Skeletal muscle cell (primary cell): ENCODE data around the gene LTA.
A peak's percentile ranks its signal among the peaks of the same experiment; 100 is the strongest.
"Not testable (repeated sequence)": the region's sequence is repeated elsewhere in the genome, so short reads cannot be mapped to it uniquely, and the experiment has no call there.

Source experiments
- DNase-seq: peaks from one replicate; pipeline ENCODE4 v3.0.0-alpha.2; 2010; ENCODE audit warnings: low read depth
- H3K4me3 ChIP-seq: 2 replicates; pipeline ENCODE4 v1.5.1; 2011; ENCODE audit warnings: low read depth, mild to moderate bottlenecking, control low read depth, low read length, moderate library complexity

The LTA gene

GRCh38 chr6:31581434-31582229, 9.5 kb downstream of the LTA start:
- DNase-seq: no peak
- H3K4me3 ChIP-seq: peak overlapping the region; percentile 85

- H3K4me3 ChIP-seq: peak within 1 kb of the TSS; percentile 85
- no peak for DNase-seq
Observed at GRCh38 chr6:31582230-31582643, 10.1 kb downstream of the LTA start, which contains the start of gene LTB. LTB (minus strand) TSS chr6:31582424; CDS start chr6:31582417, 7 bp downstream.

GRCh38 chr6:31585491-31585890, 13.4 kb downstream of the LTA start:
- DNase-seq: no peak
- no peak overlapping the region for H3K4me3 ChIP-seq

- DNase-seq: no peak
- H3K4me3 ChIP-seq: no peak within 1 kb of the TSS
Observed at GRCh38 chr6:31586008-31586407, 13.9 kb downstream of the LTA start, which contains the start of gene LST1. LST1 (plus strand) TSS chr6:31586277; CDS start chr6:31587300, 1,023 bp downstream.

- no peak for DNase-seq
- H3K4me3 ChIP-seq: no peak overlapping the region
Observed at GRCh38 chr6:31586599-31587281, 14.7 kb downstream of the LTA start.

GRCh38 chr6:31587791-31588777, 16.0 kb downstream of the LTA start:
- no peak overlapping the region for H3K4me3 ChIP-seq
- no peak for DNase-seq

GRCh38 chr6:31588871-31589650, 17.0 kb downstream of the LTA start:
- no peak overlapping the region for H3K4me3 ChIP-seq
- DNase-seq: no peak

- H3K4me3 ChIP-seq, DNase-seq: not testable (repeated sequence)
Observed at GRCh38 chr6:31590691-31591090, 18.6 kb downstream of the LTA start.

- no peak for DNase-seq
- H3K4me3 ChIP-seq: no peak overlapping the region
Observed at GRCh38 chr6:31592396-31592771, 20.3 kb downstream of the LTA start.

GRCh38 chr6:31597006-31597405, 24.9 kb downstream of the LTA start:
- DNase-seq: no peak
- no peak overlapping the region for H3K4me3 ChIP-seq

GRCh38 chr6:31607317-31607716, 35.2 kb downstream of the LTA start:
- DNase-seq: no peak
- H3K4me3 ChIP-seq: no peak overlapping the region

- DNase-seq: no peak
- no peak overlapping the region for H3K4me3 ChIP-seq
Observed at GRCh38 chr6:31609519-31610406, 37.7 kb downstream of the LTA start.

- DNase-seq: no peak
- H3K4me3 ChIP-seq: no peak overlapping the region
Observed at GRCh38 chr6:31610968-31611367, 38.9 kb downstream of the LTA start.

- H3K4me3 ChIP-seq: no peak overlapping the region
- no peak for DNase-seq
Observed at GRCh38 chr6:31614075-31614619, 42.1 kb downstream of the LTA start.

GRCh38 chr6:31614684-31615578, 42.8 kb downstream of the LTA start, which contains the start of gene AIF1:
AIF1 (plus strand) TSS chr6:31615234; CDS start chr6:31615330, 96 bp downstream.
- no peak within 1 kb of the TSS for H3K4me3 ChIP-seq
- DNase-seq: no peak

- DNase-seq: no peak
- H3K4me3 ChIP-seq: no peak overlapping the region
Observed at GRCh38 chr6:31615748-31616147, 43.7 kb downstream of the LTA start.

- no peak overlapping the region for H3K4me3 ChIP-seq
- DNase-seq: no peak
Observed at GRCh38 chr6:31617010-31617409, 44.9 kb downstream of the LTA start.
